GM12891 (cell line): Measurements from ENCODE around the gene NSD1.

Experiments used
- POLR2A ChIP-seq: IDR thresholded peaks from 2 replicates; pipeline ENCODE4 v1.6.1; 2011; ENCODE audit warnings: low read depth, low read length, control low read depth
- POLR2AphosphoS5 ChIP-seq: IDR thresholded peaks from 2 replicates; pipeline ENCODE4 v1.6.1; 2011; ENCODE audit warnings: low read depth, low read length, control low read depth
- POU2F2 ChIP-seq: IDR thresholded peaks from 2 replicates; pipeline ENCODE4 v1.6.1; 2011; ENCODE audit warnings: low read depth, mild to moderate bottlenecking, control low read depth, low read length, moderate library complexity
- SPI1 ChIP-seq: IDR thresholded peaks from 2 replicates; pipeline ENCODE4 v1.6.1; 2011; ENCODE audit warnings: low read depth, low read length, control low read depth
- TAF1 ChIP-seq: IDR thresholded peaks from 2 replicates; pipeline ENCODE4 v1.6.1; 2011; ENCODE audit warnings: low read depth, low read length, control low read depth

GRCh38 chr5:177154003-177154643, 20.6 kb downstream of the NSD1 start:
- TF ChIP-seq SPI1 (no peak), POLR2A (no peak), POLR2AphosphoS5 (no peak), POU2F2 (no peak), TAF1 (no peak)
